ENCODE data around the gene SLC26A1.
A peak's percentile ranks its signal among the peaks of the same experiment; 100 is the strongest.
"Not testable (repeated sequence)": the region's sequence is repeated elsewhere in the genome, so short reads cannot be mapped to it uniquely, and the experiment has no call there.

Gene SLC26A1

DNA sequence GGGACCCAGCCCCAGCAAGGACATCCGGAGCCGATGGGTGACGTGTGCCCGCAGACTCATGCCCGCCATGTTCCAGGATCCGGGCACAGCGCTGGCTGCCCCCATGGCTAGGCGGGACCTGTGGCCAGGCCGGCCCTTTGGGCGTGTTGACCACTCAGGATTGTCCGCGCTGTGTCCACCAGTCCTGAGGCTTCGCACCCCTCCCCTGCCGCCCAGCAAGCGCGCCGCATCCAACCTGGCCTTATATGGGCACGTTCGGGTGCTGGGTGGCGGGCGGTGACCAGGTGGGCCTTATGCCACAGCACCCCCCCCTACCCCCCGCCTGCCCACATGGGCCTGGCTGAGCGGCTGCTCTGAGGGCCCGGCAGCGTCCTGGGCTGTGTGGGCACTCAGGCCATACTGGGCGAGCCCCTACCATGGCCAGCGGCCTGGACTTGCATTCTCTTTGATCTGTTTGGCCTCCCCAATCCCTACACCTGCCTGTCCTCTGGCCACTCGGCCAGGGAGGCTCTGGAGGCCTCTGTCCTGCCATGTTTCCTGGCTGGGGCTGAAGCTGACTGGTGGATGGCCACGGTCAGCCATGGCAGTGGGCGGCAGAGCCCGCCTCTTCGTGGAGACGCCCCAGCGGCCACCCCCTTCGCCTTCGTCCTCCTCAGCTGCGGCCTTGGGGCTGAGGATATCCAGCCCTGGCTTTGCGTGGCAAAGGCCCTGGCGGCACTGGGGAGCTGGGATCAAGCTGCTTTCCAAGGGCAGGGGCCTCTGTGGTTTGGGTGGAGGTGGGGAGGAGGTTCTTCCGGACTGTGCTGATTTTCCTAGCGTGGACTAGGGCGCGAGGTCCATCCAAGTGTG, 20.2 kb upstream of the SLC26A1 start:
- DNase-seq = no peak

DNA sequence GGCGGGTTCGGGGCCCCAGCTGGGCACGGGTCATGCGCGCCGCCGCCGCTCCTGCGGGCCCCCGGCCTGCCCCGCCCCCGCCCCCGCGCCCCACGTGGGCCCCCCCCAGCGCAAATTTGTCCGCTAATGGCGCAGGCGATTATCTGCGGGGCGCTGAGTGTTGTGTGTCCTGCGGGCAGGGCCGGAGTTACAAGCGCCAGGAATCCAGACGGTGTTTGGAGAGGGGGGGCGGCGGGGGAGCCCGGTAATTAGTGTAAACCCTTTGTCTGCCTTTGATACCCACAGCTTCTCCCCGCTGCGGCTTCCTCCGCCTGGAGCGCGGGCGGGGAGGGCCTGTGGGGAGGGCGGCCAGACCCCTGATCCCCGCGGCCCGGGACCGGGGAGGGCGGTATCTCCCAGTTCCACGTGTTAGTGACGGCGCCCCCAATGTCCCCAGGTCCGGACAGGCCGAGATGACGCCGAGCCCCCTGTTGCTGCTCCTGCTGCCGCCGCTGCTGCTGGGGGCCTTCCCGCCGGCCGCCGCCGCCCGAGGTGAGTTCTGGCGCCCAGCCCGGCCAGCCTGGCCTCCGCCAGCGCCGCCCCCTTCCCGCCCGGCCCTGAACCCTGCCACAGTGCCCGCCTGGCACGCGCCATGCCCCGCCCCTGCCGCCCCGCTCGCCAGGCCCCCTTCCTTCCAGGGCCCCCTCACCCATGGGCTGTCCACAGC, 19.0 kb upstream of the SLC26A1 start:
- peak; percentile 53 to 57 for DNase-seq

DNA sequence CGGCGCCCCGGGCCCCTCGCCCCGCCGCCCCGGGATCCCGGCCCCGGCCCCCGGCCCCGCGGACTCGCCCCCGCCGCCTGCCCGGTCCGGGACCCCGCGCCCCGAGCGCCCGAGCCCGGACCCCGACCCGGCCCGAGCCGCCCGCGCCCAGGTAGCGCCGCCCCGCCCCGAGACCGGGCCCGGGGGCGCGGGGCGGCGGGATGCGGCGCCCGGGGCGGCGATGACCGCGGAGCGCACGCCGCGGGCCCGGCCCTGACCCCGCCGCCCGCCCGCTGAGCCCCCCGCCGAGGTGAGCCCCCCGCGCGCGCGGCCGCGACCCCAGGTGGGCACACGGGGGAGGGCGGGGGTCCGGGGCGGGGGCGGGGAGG, 18.4 kb upstream of the SLC26A1 start:
- no peak for DNase-seq

DNA sequence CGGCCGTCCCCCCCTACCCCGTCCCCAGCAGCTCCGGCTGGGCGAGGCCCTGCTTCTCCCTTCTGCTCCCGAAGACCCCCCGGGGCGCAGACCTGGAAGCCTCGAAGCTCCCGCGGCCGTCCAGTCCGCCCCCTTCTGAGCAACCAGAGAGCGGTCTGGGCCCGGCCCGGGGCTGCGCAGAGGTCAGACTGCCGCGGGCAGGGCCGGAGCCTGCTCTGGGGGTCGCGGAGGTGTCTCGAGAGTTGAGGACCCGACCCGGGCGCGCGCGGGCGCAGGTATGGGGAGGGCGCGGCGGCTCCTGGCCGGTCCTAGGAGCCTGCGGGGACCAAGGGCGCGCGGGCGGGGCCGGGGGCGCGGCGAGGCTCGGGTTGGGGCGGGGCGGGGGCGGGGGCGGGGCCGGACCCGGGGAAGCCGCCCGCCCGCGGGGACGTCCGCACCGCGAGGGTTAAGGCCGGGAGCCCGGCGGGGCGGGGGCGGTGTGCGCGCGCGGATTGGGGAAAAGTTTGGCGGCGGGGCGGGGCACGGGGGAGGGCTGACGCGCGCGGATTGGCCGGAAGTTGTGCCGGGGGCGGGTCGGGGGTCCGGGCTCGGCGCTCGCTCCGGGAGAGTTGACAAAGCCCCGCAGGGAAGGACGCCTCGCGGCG, 17.9 kb upstream of the SLC26A1 start, which contains the start of gene FGFRL1:
FGFRL1 (plus strand) TSS at position 605 of the 644 bp plus-strand sequence. CDS start 860 bp downstream, outside the sequence.
- no peak for DNase-seq

DNA sequence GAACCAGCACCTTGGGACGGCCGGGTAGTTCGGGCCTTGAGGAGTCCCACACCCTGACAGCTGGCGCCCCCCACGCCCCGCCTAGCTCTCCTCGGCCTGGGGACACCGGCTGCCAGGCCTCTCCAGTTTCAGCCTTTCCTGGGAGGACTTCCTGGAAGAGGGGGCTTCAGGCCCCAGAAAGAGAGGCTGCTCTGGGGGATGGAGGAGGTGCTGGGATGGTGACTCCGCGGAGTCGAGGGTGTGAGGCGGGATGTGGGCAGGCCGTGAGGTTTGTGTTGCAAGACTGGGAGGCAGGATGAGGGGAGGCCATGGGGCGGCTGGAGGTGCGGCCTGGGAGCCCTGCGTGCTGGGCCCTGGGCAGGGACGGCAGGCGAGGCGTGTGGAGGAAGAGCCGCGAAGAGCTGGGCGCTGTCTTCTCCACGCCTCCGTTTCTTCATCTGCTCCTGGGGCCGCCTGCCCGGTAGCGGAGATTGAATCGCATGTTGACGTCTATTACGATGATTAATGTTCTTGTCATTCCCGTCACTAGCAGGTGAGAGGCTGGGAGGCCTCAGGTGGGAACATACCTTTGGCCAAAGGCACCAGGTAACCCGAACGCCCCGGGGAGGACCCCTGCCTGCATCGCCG, 17.3 kb upstream of the SLC26A1 start:
- DNase-seq = peak in 1 of 2 experiments; percentile 12

DNA sequence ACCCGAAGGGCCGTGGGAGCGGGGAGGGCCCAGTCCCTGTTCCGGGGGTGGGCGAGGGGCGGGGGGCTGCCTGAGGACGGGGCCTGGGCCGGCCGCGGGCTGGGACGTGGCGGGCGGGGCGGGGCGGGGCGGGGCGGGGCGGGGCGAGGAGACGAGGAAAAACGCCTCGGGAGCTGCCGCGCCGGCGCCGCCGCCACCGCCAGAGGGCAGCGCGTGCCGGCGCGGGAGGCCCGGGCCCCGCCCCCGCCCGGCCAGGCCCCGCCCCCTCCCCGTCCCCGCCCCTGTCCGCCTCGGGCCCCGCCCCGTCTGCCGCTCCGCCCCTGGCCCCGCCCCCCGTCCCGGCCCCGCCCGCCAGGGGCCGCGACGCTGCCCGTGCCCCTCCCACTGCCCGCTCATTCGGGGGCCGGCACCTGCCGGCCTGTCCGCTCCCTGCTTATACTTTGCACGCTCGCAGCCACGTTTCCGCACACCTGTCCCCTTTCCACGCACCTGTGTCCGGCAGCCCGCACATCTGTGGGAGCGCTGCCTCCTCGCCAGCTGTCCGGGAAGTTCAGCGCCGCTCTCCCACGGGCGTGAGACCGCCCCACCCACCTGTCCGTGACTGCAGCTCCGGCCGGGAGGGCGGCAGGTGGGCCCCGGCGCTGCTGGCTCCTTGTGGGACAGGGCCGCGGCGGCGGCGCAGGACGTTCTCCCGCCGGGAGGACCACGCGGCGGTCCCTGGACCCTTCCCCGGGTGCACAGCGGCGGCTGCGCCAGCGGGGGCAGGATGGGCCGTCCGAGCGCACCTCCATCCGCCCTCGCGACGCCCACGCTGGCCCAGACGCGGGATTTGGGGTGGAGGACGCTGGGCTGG, 16.6 kb upstream of the SLC26A1 start:
- peak; percentile 54 to 58 for DNase-seq

DNA sequence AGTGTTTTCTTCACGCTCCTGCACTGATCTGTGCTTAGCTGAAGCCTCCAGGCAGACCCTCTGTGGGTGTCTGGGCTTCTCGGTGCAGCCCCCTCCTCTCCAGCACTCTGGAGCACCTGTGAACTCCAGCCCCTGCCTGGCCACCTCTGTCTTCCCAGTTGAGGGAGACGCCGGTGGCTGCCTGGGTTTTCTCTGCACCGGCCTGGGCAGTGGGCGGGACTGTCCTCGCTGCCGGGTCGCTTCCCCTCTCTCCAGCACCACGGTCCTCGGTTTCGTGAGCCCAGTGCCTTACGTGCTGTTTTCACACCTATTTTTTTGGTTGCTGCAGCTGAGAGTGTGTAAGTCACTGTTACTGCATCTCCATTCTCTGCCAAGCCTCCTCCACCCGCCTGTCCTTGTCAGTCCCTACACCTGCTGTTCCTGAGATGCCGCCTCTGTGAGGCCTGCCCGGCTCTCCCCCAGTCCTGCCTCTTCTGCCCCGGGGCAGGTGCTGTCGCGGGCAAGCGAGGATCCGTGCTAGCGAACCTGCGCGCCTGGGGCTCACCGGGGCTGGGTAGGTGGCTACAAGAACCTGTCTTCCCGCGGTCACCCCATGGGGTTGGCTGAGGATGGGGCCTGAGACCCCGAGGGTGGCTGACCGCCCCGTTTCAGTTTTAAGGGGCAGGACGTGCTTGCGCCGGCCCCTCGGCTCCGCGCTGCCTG, 15.8 kb upstream of the SLC26A1 start:
- DNase-seq = no peak

DNA sequence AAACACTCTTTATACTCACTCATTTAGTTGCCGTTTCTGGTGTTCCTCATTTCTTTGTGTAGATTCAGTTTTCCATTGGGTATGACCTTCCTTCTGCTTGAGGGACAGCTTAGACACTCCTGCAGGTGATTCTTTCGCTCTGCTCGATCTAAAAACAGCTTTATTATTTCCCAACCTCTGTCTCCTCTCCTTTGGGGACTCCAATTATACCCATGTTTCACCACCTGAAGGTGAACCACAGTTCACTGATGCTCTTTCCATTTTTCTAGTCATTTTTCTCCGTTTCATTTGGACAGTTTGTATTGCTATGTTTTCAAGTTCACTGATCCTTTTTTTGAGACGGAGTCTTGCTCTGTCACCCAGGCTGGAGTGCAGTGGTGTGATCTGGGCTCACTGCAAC, 13.7 kb upstream of the SLC26A1 start:
- no peak for DNase-seq

DNA sequence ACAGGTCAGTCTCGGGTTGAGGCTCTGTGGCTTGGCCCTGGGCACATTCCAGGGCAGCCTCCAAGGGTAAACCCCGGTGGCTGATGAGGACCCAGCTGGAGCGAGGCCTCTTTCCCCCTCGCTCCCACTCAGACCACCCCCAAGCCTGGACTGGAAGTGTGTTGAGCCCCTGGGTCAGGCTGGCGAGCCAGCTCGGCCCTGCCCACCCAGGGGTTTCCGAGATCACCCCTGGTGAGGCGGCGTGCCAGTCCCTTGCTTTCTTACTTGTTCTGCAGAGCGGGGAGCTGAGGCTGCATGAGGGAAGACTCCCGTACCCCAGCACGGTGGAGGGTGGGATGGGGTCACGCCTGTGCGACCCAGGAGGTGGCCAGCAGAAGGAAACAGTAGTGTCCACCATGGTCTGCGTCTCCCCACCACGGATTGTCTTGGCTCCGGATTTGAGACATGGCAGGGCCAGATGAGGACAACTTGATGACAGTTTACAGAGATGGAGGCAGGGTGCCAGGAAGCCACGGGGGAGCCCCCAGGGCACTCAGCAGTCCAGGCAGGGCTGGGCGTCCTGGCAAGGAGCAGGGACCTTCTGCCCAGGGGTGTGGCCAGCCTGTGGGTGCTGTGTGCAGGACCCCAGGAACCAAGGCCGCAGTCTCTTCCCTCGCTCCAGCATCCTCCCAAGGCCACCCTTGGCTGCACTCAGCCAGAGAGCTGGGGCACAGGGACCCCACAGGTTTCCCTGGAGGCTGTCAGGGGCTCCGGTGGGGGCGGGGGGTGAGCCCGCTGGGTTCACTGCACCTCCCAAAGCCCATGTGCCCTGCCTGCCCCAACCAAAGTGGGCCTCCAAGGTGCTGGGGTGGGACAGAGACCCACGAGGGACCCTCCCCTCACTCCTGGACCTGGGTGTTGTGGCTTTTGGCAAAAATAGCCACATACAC, 11.6 kb upstream of the SLC26A1 start:
- no peak for DNase-seq

DNA sequence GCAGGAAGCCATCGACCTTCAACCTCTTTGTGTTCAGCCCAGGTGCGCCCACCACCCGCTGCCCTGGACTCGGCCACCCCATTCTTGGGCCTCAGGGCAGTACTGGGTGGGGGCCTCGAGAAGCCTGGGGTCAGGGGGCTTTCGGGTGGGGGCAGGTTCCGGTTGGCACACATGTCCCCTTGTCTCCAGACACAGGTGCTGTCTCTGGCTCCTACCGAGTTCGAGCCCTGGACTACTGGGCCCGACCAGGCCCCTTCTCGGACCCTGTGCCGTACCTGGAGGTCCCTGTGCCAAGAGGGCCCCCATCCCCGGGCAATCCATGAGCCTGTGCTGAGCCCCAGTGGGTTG, 10.8 kb upstream of the SLC26A1 start:
- no peak for DNase-seq

DNA sequence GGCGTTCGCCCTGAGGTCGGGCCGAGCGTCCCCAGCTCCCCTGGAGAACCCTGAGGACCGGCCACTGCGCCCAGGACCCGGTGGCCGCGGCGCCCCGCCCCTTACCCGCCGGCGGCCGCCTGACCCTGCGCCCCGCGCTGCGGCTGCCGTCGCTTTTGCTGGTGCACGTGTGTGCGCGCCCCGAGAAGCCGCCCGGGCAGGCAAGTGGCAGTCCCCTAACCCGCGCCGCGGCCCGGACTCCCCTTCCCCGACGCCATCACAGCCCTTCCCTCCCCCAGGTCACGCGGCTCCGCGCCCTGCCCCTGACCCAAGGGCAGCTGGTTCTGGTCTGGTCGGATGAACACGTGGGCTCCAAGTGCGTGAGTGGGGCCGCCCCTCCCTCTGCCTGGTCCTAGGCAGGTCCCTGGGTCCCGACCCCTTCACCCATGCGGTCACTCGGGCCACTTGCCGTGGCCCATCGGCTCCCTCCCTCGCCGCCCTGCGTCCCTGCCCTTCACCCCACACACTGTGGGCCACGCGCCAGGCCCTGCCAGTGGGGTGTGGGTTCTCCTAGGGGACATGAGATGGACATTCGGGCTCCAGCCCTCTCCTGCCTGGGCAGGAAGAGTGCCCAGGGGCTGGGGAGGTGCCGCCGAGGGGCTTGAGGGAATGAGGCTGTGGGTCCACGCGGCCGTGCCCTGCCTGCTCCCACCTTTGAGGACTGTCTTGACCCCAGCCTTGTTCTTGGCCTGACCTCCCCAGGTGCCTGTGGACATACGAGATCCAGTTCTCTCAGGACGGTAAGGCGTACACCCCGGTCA, 10.3 kb upstream of the SLC26A1 start:
- DNase-seq = no peak

DNA sequence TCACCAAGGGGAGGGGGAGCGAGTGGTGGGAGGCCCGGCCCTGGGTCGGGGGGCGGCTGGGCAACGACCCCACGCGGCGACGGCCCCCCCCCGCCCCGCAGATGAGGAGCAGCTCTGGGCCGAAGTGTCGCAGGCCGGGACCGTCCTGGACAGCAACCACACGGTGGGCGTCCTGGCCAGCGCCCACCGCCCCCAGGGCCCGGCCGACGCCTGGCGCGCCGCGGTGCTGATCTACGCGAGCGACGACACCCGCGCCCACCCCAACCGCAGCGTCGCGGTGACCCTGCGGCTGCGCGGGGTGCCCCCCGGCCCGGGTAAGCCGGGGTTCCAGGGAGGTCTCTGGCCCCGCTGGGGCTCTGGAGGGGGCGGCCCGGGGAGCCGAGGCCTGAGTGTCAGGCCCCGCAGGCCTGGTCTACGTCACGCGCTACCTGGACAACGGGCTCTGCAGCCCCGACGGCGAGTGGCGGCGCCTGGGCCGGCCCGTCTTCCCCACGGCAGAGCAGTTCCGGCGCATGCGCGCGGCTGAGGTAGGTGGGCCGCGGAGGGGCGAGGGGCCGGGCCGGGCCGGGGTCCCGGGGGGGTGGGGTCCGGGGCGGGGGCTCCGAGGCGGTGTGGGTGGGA, 9.5 kb upstream of the SLC26A1 start:
- no peak for DNase-seq

DNA sequence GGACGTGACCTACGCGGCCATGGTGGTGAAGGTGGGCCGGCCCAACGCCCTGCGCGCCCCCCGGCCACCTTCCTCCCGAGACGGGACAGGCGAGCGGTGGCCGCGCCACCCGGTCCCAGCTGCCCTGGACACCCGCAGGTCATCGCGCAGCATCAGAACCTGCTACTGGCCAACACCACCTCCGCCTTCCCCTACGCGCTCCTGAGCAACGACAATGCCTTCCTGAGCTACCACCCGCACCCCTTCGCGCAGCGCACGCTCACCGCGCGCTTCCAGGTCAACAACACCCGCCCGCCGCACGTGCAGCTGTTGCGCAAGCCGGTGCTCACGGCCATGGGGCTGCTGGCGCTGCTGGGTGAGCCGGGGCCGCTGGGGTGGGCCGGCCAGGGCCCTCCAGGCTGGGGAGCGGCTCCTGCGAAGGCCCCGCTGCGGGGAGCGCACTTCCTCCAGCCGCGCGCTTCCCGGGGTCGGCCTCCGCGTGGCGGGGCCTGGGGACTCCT, 9.0 kb upstream of the SLC26A1 start:
- no peak for DNase-seq

DNA sequence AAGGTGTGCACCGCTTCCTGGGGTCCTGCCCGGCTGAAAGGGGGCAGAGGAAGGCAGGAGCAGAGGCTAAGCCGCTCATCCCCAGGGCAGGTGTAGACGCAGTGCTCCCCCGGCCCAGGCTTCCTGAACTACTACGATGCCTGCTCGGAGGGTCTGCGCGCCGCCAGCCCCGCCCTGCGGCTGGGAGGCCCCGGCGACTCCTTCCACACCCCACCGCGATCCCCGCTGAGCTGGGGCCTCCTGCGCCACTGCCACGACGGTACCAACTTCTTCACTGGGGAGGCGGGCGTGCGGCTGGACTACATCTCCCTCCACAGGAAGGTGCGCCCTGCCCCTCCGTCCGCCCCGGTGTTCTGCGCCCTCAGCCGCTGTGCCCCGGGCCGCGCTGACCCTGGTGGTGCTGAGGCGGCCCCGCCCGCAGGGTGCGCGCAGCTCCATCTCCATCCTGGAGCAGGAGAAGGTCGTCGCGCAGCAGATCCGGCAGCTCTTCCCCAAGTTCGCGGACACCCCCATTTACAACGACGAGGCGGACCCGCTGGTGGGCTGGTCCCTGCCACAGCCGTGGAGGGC, 8.4 kb upstream of the SLC26A1 start:
- no peak for DNase-seq

DNA sequence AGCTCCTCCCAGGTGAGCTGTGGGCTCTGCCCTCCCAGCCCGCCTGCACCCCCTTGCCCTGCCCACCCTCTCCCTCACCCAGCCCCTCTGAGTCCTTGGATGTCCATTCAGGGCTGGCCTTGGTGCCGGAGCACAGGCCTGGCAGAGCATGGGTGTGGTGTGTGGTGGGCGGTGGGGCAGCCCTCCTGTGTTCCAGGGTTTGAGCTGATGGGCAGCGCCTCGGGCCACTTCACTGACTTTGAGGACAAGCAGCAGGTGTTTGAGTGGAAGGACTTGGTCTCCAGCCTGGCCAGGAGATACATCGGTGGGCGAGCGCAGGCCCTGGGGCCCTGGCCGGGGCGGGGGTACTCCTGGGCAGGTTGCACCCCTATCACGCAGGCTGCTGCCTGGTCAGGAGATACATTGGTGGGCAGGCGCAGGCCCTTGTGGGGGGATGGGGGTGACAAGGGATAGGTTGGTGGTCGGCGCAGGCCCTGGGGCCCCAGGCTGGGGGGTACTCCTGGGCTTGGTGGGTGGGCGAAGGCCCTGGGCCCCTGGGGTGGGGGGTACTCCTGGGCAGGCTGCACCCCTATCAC, 7.6 kb upstream of the SLC26A1 start:
- DNase-seq = no peak

DNA sequence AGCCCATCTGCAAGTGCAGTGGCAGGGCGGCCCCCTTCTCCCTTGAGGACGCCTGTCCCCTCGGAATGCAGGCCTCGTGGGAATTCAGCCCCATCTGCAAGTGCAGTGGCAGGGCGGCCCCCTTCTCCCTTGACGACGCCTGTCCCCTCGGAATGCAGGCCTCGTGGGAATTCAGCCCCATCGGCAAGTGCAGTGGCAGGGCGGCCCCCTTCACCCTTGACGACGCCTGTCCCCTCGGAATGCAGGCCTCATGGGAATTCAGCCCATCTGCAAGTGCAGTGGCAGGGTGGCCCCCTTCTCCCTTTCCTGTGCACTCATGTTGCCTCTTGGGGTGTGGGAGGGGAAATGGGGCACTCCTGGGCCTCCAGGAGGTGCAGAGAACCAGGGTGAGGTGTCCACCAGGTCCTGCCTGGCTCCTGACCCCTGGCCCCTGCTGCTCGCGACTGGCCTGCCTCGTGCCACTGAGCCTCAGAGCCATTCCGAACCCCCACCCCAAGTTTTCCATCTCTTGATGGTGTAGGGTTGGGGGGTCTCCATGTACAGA, 6.8 kb upstream of the SLC26A1 start:
- DNase-seq = no peak

DNA sequence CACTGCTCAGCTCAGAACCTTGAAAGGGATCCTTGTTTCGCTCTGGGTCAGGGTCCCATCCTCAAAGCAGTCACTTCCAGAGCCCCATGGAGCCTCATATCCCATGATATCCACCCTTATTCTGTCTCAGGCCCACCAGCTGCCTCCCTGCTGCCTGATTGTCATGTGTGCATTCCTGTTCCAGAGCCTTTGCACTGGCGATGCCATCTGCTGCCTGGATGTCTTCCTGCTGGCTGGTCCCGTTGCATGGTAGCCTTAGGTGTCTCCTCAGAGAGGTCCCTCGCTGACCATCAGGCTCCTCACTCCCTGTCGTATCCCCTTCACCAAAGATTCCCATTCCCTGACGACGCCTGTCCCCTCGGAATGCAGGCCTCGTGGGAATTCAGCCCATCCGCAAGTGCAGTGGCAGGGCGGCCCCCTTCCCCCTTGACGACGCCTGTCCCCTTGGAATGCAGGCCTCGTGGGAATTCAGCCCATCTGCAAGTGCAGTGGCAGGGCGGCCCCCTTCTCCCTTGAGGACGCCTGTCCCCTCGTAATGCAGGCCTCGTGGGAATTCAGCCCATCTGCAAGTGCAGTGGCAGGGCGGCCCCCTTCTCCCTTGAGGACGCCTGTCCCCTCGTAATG, 6.1 kb upstream of the SLC26A1 start:
- DNase-seq = not testable (repeated sequence)

All from NCI-H2081 (cell line).